ENCODE measurements around the gene BRPF3. TPM values are rescaled to one million over a fixed set of nuclear protein-coding genes. Genes with fewer than 3 reads are reported as not detected.

Gene BRPF3
- total RNA-seq, 1 donor from 2014 or later: 32.0 TPM

DNA sequence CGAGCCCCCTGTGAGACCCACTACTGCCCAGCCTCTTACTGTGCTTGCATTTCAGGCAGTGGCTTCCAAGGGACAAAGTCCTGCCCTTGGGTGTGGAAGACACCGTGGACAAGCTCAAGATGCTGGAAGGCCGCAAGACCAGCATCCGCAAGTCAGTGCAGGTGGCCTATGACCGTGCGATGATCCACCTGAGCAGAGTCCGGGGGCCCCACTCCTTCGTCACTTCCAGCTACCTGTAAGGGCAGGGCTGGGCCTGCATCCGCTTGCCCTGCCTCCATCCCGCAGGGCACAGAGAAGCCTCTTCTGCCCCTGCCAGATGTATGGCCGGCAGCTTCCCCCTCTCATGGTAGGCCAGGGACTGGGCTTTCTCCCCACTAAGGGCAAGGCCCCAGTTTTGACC is 33.8 kb downstream of the BRPF3 start:
- H3K9me3 ChIP-seq (ENCODE audit: insufficient read depth, low read depth, low read length): no peaks in the 10 kb centered on the region
- no peaks in the 10 kb centered on the region for H3K27me3 ChIP-seq (ENCODE audit: insufficient read depth, low read length)
- H3K79me2 ChIP-seq (ENCODE audit: insufficient read depth, low read length): no peaks in the 10 kb centered on the region
- Mint-ChIP-seq H3K9me3 (ENCODE audit: unreplicated experiment) (peaks cover 3% of the 10 kb centered on the region), H3K27ac (ENCODE audit: unreplicated experiment) (no peak overlapping the region), H3K36me3 (ENCODE audit: low read depth, unreplicated experiment) (peaks cover 26% of the 10 kb centered on the region), H3K4me3 (ENCODE audit: unreplicated experiment) (no peak overlapping the region), H3K4me1 (ENCODE audit: low read depth, unreplicated experiment) (peaks cover 5% of the 10 kb centered on the region), H3K27me3 (ENCODE audit: low read depth, unreplicated experiment) (no peaks in the 10 kb centered on the region)
- H3K4me3 ChIP-seq (ENCODE audit: insufficient read depth, low read depth, low read length): no peak overlapping the region
- H2AFZ ChIP-seq (ENCODE audit: low read depth, low read length): no peak overlapping the region
- H3K9ac ChIP-seq (ENCODE audit: low read length): no peak overlapping the region
- FAIRE-seq: no peak
- H4K20me1 ChIP-seq (ENCODE audit: insufficient read depth, low read length): peaks cover 10% of the 10 kb centered on the region
- H3K4me1 ChIP-seq (ENCODE audit: insufficient read depth, low read length): no peaks in the 10 kb centered on the region
- DNase-seq (ENCODE audit: low read depth): no peak
- no peak overlapping the region for H3K27ac ChIP-seq (ENCODE audit: low read depth, low read length)
- H3K4me2 ChIP-seq (ENCODE audit: low read length): no peak overlapping the region
- TF ChIP-seq EZH2 (IDR thresholded peaks at IDR 0.05; ENCODE audit: insufficient read depth, low read length) (no peak), CTCF (IDR thresholded peaks at IDR 0.05; ENCODE audit: insufficient read depth, low read depth, low read length) (no peak)
- H3K36me3 ChIP-seq (ENCODE audit: insufficient read depth, low read length): peaks cover 23% of the 10 kb centered on the region

DNA sequence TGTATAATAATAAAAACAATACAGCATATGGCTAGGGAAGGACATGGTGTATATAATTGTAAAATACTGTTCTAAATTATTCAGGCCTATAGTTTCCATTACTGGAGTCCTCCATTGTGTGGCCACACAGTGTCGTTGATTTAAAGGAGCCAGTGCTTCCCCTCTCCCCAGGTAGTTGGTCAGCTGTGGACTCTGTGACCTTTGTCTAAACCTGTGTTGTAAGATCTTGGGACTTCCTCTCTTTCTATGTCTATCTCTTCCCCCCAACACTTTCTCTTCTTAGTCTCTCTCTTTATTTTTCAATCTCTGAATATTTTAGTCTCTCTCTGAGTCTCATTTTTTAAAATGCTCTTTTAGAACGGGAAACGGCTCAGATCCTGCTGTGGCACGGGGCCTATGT is 35.6 kb downstream of the BRPF3 start:
- Histone ChIP-seq H3K9me3 (ENCODE audit: insufficient read depth, low read depth, low read length) (no peaks in the 10 kb centered on the region), H3K4me2 (ENCODE audit: low read length) (no peak overlapping the region), H2AFZ (ENCODE audit: low read depth, low read length) (no peak overlapping the region), H3K27me3 (ENCODE audit: insufficient read depth, low read length) (no peaks in the 10 kb centered on the region), H3K36me3 (ENCODE audit: insufficient read depth, low read length) (peaks cover 12% of the 10 kb centered on the region), H3K27ac (ENCODE audit: low read depth, low read length) (no peak overlapping the region), H3K4me3 (ENCODE audit: insufficient read depth, low read depth, low read length) (no peak overlapping the region), H3K9ac (ENCODE audit: low read length) (no peak overlapping the region), H3K4me1 (ENCODE audit: insufficient read depth, low read length) (no peaks in the 10 kb centered on the region), H4K20me1 (ENCODE audit: insufficient read depth, low read length) (peaks cover 10% of the 10 kb centered on the region), H3K79me2 (ENCODE audit: insufficient read depth, low read length) (no peaks in the 10 kb centered on the region)
- Mint-ChIP-seq H3K4me3 (ENCODE audit: unreplicated experiment) (no peak overlapping the region), H3K36me3 (ENCODE audit: low read depth, unreplicated experiment) (peaks cover 23% of the 10 kb centered on the region), H3K27ac (ENCODE audit: unreplicated experiment) (no peak overlapping the region), H3K27me3 (ENCODE audit: low read depth, unreplicated experiment) (no peaks in the 10 kb centered on the region), H3K4me1 (ENCODE audit: low read depth, unreplicated experiment) (peaks cover 5% of the 10 kb centered on the region), H3K9me3 (ENCODE audit: unreplicated experiment) (peaks cover 4% of the 10 kb centered on the region)
- no peak for TF ChIP-seq EZH2 (IDR thresholded peaks at IDR 0.05; ENCODE audit: insufficient read depth, low read length)
- no peak for TF ChIP-seq CTCF (IDR thresholded peaks at IDR 0.05; ENCODE audit: insufficient read depth, low read depth, low read length)
- DNase-seq (ENCODE audit: low read depth) (no peak), FAIRE-seq (no peak)

DNA sequence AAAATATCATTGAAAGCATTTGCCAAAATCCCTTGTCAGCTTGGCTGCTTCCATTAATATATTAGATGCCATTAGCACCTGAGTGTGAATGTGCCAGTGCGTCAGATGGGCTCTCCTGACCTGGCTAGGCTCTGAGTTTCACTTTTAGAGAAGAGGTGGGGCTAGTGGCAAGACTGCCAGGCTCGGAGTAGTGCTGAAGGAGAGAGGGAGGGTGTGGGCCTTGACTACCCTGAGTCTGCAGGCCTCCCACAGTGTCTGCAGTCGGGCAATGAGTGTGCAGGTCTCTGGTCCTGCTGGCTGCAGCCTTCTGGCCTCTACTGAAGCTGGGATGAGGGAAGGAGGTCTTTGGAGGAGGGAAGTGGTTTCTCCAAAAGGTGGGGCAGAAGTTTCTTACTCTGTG is 38.8 kb downstream of the BRPF3 start:
- H3K9ac ChIP-seq (ENCODE audit: low read length): no peak overlapping the region
- Mint-ChIP-seq H3K36me3 (ENCODE audit: low read depth, unreplicated experiment) (peaks cover 15% of the 10 kb centered on the region), H3K27me3 (ENCODE audit: low read depth, unreplicated experiment) (no peaks in the 10 kb centered on the region), H3K4me3 (ENCODE audit: unreplicated experiment) (no peak overlapping the region), H3K9me3 (ENCODE audit: unreplicated experiment) (peaks cover 4% of the 10 kb centered on the region), H3K27ac (ENCODE audit: unreplicated experiment) (no peak overlapping the region), H3K4me1 (ENCODE audit: low read depth, unreplicated experiment) (peaks cover 5% of the 10 kb centered on the region)
- FAIRE-seq (no peak), DNase-seq (ENCODE audit: low read depth) (no peak)
- H3K4me3 ChIP-seq (ENCODE audit: insufficient read depth, low read depth, low read length): no peak overlapping the region
- H2AFZ ChIP-seq (ENCODE audit: low read depth, low read length): no peak overlapping the region
- no peaks in the 10 kb centered on the region for H3K27me3 ChIP-seq (ENCODE audit: insufficient read depth, low read length)
- H4K20me1 ChIP-seq (ENCODE audit: insufficient read depth, low read length): no peaks in the 10 kb centered on the region
- H3K79me2 ChIP-seq (ENCODE audit: insufficient read depth, low read length): no peaks in the 10 kb centered on the region
- H3K4me1 ChIP-seq (ENCODE audit: insufficient read depth, low read length): no peaks in the 10 kb centered on the region
- TF ChIP-seq EZH2 (IDR thresholded peaks at IDR 0.05; ENCODE audit: insufficient read depth, low read length) (no peak), CTCF (IDR thresholded peaks at IDR 0.05; ENCODE audit: insufficient read depth, low read depth, low read length) (no peak)
- no peak overlapping the region for H3K4me2 ChIP-seq (ENCODE audit: low read length)
- no peak overlapping the region for H3K27ac ChIP-seq (ENCODE audit: low read depth, low read length)
- peaks cover 12% of the 10 kb centered on the region for H3K36me3 ChIP-seq (ENCODE audit: insufficient read depth, low read length)
- no peaks in the 10 kb centered on the region for H3K9me3 ChIP-seq (ENCODE audit: insufficient read depth, low read depth, low read length)

Measured in astrocyte (in vitro differentiated cells and primary cell).